ENCODE results near the gene C6orf89. TPM values are rescaled to one million over a fixed set of nuclear protein-coding genes. Genes with fewer than 3 reads are reported as not detected.
A peak's percentile ranks its signal among the peaks of the same experiment; 100 is the strongest.

Gene C6orf89
- total and polyA plus RNA-seq, 2 experiments from 2014 or later, result 73.8 to 84.0 TPM

GRCh38 chr6:36904114-36904513 lies 18.4 kb downstream of the C6orf89 start:
- Histone ChIP-seq H3K9ac (peak overlapping the region; percentile 19; the same call in 1 of the 2 replicates), H2AFZ (peak overlapping the region; percentile 55; the same call in 1 of the 2 replicates), H3K4me2 (ENCODE audit: unreplicated experiment) (peak overlapping the region; percentile 47), H3K4me3 (no peak overlapping the region), H3F3A (ENCODE audit: insufficient read depth) (peaks cover 30% of the 10 kb centered on the region), H3K27me3 (replicated peaks; ENCODE audit: insufficient read depth) (no peaks in the 10 kb centered on the region), H4K20me1 (ENCODE audit: insufficient read depth) (no peaks in the 10 kb centered on the region), H3K79me2 (ENCODE audit: insufficient read depth) (peaks cover 35% of the 10 kb centered on the region), H3K36me3 (ENCODE audit: low read depth) (peaks cover 35% of the 10 kb centered on the region), H3K4me1 (ENCODE audit: insufficient read depth) (peaks cover 20% of the 10 kb centered on the region), H3K27ac (peak overlapping the region; percentile 26), H3K9me2 (ENCODE audit: insufficient read depth) (no peaks in the 10 kb centered on the region), H3K9me3 (ENCODE audit: low read depth) (no peaks in the 10 kb centered on the region)
- in situ Hi-C loops (cut with MboI), result no loop called here
- 22 to 29% methylated on average over 4 of the region's 4 CpGs for WGBS, 2 experiments (ENCODE audit: low coverage in 1 of 2, low lambda C conversion rate in 2 of 2, missing lambda C conversion rate in 2 of 2)
- peak; percentile 41 for DNase-seq
- TF ChIP-seq EZH2phosphoT487 (IDR thresholded peaks at IDR 0.05; ENCODE audit: insufficient read depth, low read depth) (no peak), EZH2 (IDR thresholded peaks at IDR 0.05; ENCODE audit: insufficient read depth, poor library complexity, severe bottlenecking) (no peak)

- WGBS, 2 experiments (ENCODE audit: low coverage in 1 of 2, low lambda C conversion rate in 2 of 2, missing lambda C conversion rate in 2 of 2), result 87 to 88% methylated on average over 5 of the region's 5 CpGs
- Histone ChIP-seq H4K20me1 (ENCODE audit: insufficient read depth) (no peaks in the 10 kb centered on the region), H3K4me1 (ENCODE audit: insufficient read depth) (peaks cover 20% of the 10 kb centered on the region), H3K36me3 (ENCODE audit: low read depth) (peaks cover 35% of the 10 kb centered on the region), H3K27me3 (replicated peaks; ENCODE audit: insufficient read depth) (no peaks in the 10 kb centered on the region), H3K9me2 (ENCODE audit: insufficient read depth) (no peaks in the 10 kb centered on the region), H3K4me3 (no peak overlapping the region), H3K79me2 (ENCODE audit: insufficient read depth) (peaks cover 43% of the 10 kb centered on the region), H3K27ac (no peak overlapping the region), H2AFZ (no peak overlapping the region), H3K4me2 (ENCODE audit: unreplicated experiment) (no peak overlapping the region), H3F3A (ENCODE audit: insufficient read depth) (peaks cover 30% of the 10 kb centered on the region), H3K9ac (no peak overlapping the region), H3K9me3 (ENCODE audit: low read depth) (no peaks in the 10 kb centered on the region)
- no peak for TF ChIP-seq EZH2 (IDR thresholded peaks at IDR 0.05; ENCODE audit: insufficient read depth, poor library complexity, severe bottlenecking)
- no peak for TF ChIP-seq EZH2phosphoT487 (IDR thresholded peaks at IDR 0.05; ENCODE audit: insufficient read depth, low read depth)
- in situ Hi-C loops (cut with MboI), result no loop called here
- no peak for DNase-seq
Observed at GRCh38 chr6:36904851-36905393, 19.2 kb downstream of the C6orf89 start.

GRCh38 chr6:36906539-36907325 lies 21.0 kb downstream of the C6orf89 start:
- no peak for DNase-seq
- no peaks in the 10 kb centered on the region for H4K20me1 ChIP-seq (ENCODE audit: insufficient read depth)
- no peak overlapping the region for H3K9ac ChIP-seq
- H2AFZ ChIP-seq, result no peak overlapping the region
- H3K36me3 ChIP-seq (ENCODE audit: low read depth), result peaks cover 25% of the 10 kb centered on the region
- H3K9me2 ChIP-seq (ENCODE audit: insufficient read depth), result no peaks in the 10 kb centered on the region
- no peaks in the 10 kb centered on the region for H3K9me3 ChIP-seq (ENCODE audit: low read depth)
- peaks cover 49% of the 10 kb centered on the region for H3K79me2 ChIP-seq (ENCODE audit: insufficient read depth)
- H3F3A ChIP-seq (ENCODE audit: insufficient read depth), result peaks cover 39% of the 10 kb centered on the region
- in situ Hi-C loops (cut with MboI), result no loop called here
- H3K4me2 ChIP-seq (ENCODE audit: unreplicated experiment), result no peak overlapping the region
- TF ChIP-seq EZH2 (IDR thresholded peaks at IDR 0.05; ENCODE audit: insufficient read depth, poor library complexity, severe bottlenecking) (no peak), EZH2phosphoT487 (IDR thresholded peaks at IDR 0.05; ENCODE audit: insufficient read depth, low read depth) (no peak)
- H3K27me3 ChIP-seq (replicated peaks; ENCODE audit: insufficient read depth), result no peaks in the 10 kb centered on the region
- H3K4me1 ChIP-seq (ENCODE audit: insufficient read depth), result peaks cover 20% of the 10 kb centered on the region
- H3K4me3 ChIP-seq, result no peak overlapping the region
- no peak overlapping the region for H3K27ac ChIP-seq
- WGBS, 2 experiments (ENCODE audit: low coverage in 1 of 2, low lambda C conversion rate in 2 of 2, missing lambda C conversion rate in 2 of 2), result 9 to 21% methylated on average over 2 of the region's 2 CpGs

- DNase-seq, result no peak
- H3K9me2 ChIP-seq (ENCODE audit: insufficient read depth), result no peaks in the 10 kb centered on the region
- peaks cover 43% of the 10 kb centered on the region for H3F3A ChIP-seq (ENCODE audit: insufficient read depth)
- in situ Hi-C loops (cut with MboI), result no loop called here
- H4K20me1 ChIP-seq (ENCODE audit: insufficient read depth), result no peaks in the 10 kb centered on the region
- no peak overlapping the region for H3K4me3 ChIP-seq
- no peak overlapping the region for H3K9ac ChIP-seq
- H3K79me2 ChIP-seq (ENCODE audit: insufficient read depth), result peaks cover 49% of the 10 kb centered on the region
- H3K36me3 ChIP-seq (ENCODE audit: low read depth), result peaks cover 14% of the 10 kb centered on the region
- H3K4me2 ChIP-seq (ENCODE audit: unreplicated experiment), result no peak overlapping the region
- no peak overlapping the region for H3K27ac ChIP-seq
- H3K4me1 ChIP-seq (ENCODE audit: insufficient read depth), result peaks cover 28% of the 10 kb centered on the region
- 90 to 94% methylated on average over 5 of the region's 5 CpGs for WGBS, 2 experiments (ENCODE audit: low coverage in 1 of 2, low lambda C conversion rate in 2 of 2, missing lambda C conversion rate in 2 of 2)
- H3K9me3 ChIP-seq (ENCODE audit: low read depth), result no peaks in the 10 kb centered on the region
- TF ChIP-seq EZH2 (IDR thresholded peaks at IDR 0.05; ENCODE audit: insufficient read depth, poor library complexity, severe bottlenecking), result no peak
- no peak for TF ChIP-seq EZH2phosphoT487 (IDR thresholded peaks at IDR 0.05; ENCODE audit: insufficient read depth, low read depth)
- H2AFZ ChIP-seq, result no peak overlapping the region
- H3K27me3 ChIP-seq (replicated peaks; ENCODE audit: insufficient read depth), result no peaks in the 10 kb centered on the region
Observed at GRCh38 chr6:36907781-36908180, 22.0 kb downstream of the C6orf89 start.
